Measurements from ENCODE around the gene PLEKHA3.

The PLEKHA3 gene

DNA sequence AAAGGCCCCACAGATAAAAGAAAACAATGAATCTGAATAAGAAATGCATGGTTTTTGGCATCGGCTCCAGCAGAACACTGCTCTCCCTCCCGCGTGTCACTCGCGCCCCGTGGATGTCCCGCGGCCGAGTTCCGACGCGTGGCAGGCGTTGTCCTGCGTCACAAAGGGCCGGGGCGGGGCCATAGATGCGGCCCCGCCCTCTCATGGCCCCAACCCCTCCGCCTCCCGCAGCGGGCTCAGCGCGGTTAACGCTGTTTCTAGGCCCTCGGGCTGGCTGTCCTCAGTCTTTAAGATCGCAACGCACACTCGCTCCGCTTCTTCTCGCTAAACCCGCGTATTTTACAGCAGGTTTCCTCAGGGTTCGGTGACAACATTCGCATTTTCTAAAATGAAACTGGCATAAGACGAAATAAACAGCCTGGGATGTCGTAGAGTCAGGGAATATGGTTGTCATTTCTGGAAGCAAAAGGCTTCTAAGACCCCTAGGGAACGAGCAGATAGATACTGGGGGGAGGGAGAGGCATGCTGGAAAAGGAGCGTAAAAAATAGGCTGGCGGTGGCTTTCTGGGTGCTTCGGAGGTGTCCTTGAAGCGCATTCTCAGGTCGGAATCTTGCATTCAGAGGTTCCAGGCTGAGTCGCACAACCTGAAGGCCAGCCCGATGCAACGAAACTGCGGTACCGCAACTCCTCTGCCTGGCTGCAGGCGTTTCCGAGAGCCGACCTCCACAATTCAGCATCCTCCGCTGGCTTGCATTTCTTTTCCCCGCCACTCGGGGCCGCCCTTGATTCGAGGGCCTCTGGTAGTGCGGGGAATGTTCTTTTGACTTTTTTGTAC, 1.6 kb upstream of the PLEKHA3 start, which contains the start of gene FKBP7:
Gene FKBP7 (minus strand): TSS at position 162 of the 836 bp plus-strand sequence. CDS start 101 bp downstream, at position 61.
- ATAC-seq: peak; percentile 71
- peak; percentile 84 for DNase-seq

DNA sequence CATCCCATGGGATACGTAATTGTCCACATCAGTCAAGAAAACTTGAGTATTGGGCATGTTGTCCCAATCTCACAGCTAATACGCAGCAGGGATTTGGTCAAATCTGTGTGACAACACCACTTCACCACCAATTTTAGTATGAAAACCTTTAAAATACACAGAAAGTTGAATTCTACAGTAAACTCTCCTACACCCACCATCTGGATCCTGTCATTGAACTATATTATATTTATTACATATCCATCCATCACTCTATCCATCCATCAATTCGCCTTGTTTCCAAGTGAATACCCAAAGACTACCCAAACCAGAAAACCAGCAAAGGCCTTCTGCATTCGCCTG, 1.0 kb upstream of the PLEKHA3 start:
- DNase-seq: no peak
- no peak for ATAC-seq

DNA sequence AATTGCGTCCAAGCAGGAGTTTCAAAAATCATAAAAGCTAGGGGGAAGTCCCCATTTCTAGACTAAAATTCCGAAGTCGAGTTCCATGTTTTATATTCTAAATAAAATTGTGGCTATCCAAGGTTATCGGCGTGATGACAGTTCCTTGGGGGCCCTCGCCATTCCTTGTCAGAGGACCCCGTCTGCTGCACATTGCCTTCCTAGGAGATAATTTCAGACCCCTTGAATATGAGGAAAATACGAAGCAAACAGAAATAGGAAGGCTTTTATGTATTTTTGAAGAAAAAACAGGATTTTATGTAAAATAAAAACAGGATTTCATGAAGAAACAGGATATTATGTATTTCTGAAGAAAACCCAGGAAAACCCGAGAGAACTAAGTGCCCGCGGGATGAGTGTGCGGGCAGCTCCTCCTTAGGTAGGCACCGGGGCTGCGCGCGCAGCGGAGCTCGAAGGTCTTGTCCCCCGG, 465 bp upstream of the PLEKHA3 start:
- ATAC-seq: no peak
- no peak for DNase-seq

DNA sequence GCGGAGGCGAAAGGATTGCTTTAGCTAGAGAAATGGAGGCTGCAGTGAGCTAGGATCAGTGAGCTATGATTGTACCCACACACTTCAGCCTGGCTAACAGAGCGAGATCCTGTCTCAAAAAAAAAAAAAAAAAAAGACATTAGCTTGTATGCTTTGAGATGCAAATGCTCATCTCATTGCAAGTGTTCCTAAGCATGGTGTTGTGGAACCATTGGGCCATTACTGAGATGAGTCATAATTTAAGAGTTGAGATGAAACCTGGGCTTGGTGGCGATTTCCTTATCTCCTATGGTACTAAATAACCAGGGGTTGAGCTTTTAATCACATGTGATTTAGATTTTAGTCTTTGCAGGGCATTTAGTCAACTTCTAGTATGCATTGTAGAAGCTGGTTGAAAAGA, 2.2 kb downstream of the PLEKHA3 start:
- DNase-seq: no peak
- ATAC-seq: no peak

DNA sequence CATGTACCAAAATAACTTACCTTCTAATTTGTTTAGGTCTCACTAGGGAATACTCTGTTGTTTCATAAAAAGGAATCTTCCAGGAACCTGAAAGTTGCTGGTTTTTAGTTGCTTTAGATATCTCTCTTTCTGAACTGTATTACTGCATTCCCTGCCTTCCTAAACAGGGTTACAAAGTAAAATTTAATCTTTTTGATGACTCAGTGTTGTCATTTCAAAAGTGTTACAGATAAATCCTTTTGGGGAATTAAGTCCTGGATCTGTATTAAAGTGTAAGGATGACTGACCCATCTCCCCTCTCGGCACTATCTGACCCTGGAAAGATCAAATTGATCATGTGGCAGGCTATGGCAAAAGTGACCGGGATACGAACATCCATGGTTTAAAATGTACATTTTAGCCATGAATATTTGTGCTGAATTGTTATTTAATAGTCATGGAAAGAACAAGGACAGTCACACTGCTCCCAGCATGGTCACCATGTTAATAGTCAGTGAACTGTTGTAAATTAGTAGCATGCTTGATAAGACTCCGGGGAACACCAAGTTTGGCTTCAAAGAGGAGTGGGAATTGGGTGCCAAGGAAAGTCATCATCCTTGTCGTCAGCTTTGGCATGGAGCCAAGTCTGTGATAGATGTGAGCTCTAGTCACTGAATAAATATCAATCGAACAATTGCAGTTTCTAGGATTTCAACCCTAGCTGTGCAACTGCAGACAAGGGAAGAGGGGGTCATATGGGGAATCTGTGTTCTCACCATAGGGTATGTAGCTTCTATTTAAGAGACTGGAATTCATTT, 4.2 kb downstream of the PLEKHA3 start:
- ATAC-seq: no peak

DNA sequence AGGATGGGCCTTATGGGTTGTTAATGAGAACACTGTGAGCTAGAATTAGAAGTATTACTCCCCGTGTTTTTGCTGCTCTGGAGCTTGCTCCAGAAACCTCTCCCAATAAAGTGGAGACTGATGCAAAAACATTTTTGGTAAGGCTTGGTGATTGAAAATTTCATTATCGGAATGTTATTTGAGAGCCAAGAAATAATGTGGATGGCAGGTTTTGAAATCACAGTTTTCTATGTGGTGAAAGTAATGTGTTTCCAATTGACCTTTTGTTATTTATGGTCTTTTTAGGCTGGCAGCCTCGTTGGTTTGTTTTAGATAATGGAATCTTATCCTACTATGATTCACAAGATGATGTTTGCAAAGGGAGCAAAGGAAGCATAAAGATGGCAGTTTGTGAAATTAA, 5.1 kb downstream of the PLEKHA3 start:
- ATAC-seq (no peak), DNase-seq (no peak)

More for the DNA sequence above, 4.2 kb downstream of the PLEKHA3 start:
- no peak for DNase-seq

DNA sequence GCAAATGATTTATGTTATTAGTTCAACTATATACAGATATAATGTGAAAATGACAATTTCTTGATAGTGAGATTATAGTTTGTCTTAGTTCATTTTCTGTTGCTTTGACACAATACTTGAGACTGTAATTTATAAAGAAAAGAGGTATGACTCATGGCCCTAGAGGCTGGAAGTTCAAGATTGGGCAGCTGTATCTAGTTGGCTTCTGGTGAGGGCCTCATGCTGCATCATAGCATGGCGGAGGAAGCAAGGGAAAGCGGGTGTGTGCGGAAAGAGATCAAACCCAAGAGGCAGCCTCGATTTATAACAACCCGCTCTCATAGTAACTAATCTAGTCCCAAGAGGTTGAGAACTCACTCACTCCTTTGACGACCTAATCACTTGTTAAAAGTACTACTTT, 11.4 kb downstream of the PLEKHA3 start:
- ATAC-seq (no peak), DNase-seq (no peak)

DNA sequence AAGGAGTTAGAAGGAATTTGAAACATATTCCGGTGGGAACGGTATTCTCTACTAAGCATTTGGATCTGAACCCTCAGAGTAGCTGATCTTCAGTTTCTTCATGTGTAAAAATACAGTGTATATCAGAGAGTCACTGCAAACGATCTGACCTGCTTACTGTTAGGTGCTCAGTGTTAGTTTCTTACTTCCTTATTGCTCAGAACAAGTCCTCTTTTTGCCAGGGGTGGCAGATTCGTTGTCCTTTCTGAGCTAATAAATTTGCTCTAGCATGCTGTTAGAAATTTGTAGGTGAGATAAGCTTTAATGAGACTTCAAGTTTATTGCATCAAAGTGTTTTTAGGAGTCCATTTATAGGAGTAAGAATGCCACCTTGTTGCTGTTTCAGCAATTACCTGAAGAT, 15.8 kb downstream of the PLEKHA3 start:
- ATAC-seq (no peak), DNase-seq (no peak)

DNA sequence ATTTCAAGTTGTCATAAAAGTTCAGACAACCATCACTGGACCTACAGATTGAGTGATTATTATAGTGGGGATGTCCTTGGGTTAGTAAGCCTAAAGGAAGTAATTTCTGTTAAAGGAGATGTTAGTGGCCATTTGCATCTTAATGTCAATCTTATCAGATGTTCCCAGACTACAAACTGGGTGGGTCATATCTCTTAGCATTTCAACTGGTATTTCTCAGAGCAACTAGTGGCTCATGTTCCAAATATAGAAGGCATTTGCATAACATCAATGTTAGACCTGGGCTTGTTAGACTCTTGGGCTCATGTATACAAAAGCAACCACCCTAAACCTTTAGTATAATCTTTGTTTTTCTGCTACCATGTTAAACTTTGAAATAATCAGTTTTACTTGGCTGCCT, 17.9 kb downstream of the PLEKHA3 start:
- DNase-seq (no peak), ATAC-seq (no peak)

DNA sequence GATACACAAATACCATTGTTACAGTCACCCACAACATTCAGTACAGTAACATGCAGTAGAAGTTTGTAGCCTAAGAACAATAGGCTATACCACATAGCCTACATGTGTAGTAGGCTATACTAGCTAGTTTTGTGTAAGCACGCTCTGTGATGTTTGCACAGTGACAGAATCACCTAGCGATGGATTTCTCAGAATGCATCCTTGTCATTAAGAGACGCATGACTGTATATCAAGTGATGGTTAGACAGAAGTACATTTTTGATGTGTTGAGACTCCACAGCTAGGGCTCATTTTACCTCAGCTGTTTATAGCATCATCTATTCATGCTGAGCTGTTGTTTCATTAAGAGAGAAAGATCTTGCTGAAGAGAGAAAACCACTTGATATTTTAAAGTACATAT, 19.4 kb downstream of the PLEKHA3 start:
- no peak for ATAC-seq

DNA sequence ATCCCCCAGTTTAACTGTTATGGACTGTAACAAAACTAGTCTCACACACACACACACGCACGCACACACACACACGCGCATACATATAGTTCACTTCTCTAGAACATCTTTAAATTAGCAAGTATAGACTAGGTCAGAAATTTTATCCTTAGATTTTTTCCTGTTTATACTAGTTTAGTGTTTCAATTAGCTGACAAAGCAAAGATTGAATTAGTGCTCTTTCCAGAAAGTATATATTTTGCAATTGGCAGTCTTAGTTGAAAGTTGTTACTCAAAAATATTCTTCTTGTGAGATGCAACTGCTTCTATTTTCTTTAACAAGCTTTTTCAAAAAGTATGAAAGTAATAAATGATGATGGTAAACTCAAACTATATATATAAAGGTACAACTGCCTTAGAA, 22.5 kb downstream of the PLEKHA3 start:
- ATAC-seq (no peak), DNase-seq (no peak)

More for the DNA sequence above, 19.4 kb downstream of the PLEKHA3 start:
- no peak for DNase-seq

DNA sequence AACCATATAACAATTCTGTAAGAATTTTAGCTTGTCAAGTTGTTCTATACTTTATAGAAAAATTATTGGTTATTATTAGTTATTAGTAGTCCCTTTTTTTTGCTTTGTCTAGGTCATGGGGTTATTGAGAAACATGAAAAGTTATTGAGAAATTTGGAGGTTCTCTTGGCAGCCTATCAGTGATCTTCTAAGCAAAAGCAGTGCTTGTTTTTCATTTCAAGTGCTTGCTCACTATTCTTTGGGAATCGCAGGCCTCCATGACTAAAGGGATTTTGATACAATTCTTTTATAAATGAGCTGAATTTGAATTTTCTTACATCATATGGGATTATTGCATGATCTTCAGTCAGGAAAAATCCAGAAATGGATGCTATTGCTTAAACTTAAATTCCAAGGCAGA, 25.8 kb downstream of the PLEKHA3 start:
- DNase-seq: no peak
- no peak for ATAC-seq

DNA sequence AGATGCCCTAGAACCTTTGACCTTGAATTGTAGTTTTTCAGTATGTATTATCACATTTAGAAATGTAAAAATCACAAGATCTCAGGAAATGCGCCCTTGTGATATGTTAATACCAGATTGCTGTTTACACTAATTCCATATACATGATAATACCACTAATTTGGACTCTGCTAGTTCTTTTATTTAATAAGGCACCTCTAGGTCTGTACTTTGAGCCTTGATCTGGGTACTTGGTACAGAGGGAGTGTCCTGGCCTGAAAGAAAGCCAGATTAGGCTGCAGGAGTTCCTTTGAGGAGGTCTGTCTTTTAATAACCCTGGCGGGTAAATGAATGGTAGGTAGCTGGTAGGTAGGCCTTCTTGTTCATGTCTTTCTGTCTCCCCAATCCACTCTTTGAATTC, 26.3 kb downstream of the PLEKHA3 start:
- no peak for DNase-seq
- ATAC-seq: no peak

DNA sequence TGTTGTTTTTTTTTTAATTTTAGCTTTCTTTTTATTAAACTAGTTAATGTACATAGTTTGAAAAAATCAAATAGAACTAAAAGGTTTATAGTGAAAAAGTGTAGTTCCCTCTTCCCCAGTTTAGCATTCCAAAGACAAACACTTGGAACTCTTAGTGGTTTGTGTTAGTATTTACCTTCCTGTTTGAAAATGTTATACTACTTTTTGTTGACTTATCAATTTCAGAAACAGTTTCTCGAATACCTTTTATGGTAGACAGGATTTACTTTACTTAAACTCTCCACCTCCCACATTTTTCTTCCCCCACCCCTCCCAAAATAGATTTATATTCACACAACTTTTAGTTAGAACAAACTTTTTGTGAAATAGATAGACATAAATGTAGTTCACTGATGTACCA, 26.7 kb downstream of the PLEKHA3 start:
- DNase-seq (no peak), ATAC-seq (no peak)

DNA sequence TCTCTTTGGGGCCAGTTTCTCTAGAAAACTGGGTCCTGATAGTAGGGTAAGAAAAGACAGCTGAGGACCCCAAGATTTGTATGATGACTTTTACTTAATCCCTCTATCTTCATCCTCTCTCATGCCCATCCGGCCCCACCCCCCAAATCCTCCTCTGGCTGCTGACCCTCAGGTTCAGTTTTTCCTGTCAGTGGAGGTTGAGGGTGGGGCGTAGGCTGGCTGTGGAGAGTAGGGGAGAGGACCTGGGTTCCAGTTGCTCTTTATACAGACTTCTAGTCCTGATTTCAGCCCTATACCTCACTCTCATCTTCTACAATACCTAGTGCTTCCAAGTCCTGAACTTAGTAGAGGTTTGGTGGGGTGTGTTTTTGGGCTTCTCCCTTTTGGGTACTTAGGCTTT, 28.4 kb downstream of the PLEKHA3 start:
- DNase-seq: no peak
- no peak for ATAC-seq

DNA sequence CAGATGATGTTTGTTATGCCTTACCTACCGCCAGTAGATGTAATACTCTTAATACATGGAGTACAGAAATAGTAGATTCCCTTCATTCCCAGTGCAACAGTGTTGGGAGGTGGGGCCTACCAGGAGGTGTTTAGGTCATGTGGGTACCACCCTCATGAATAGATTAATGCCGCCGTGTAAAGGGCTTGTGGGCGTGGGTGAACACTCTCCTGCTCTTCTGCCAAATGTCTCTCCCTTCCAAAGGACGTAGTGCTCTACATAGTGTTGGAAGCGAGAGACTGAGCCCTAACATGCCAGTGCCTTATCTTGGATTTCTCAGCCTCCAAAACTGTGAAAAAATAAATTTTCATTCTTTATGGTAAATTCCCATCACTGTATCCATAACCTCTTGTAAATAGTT, 30.1 kb downstream of the PLEKHA3 start:
- DNase-seq: no peak
- no peak for ATAC-seq

DNA sequence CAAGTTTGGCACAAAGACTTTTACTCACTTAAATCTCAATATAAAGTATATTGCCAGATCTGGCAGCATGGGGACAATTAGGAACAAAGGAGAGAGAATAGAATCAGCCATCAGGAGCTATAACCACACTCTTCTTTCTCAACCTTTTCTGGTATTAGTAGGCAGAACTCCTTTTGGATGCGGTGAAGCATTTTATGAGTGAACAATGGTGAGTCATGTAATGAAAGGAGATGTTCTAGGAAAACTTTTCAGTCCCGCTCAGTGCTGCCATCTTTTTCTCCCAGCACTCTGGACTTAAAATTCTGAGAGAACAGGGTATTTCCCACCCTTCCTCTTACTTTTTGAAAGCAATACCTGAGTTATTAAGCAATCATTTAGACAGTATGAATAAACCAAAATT, 32.2 kb downstream of the PLEKHA3 start:
- no peak for DNase-seq
- ATAC-seq: no peak

DNA sequence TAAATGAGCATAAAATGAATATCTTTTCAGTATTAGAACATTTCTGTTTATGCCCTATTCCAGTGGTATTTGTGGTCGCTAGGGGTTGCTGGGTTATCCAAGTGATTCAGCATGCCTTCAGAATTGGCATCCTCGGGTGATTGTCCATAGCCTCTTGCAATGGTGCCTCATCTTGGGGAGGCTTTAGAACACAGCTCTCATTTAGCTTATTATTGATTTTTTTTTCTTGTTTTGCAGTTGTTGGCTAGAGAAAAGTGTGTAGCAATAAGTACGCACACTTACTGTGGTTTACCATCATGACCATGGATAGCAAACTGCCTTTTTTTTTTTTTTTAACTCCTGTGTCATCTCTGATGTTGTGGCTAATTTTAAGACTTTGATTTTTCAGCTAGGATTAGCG, 33.6 kb downstream of the PLEKHA3 start:
- DNase-seq (no peak), ATAC-seq (no peak)

DNA sequence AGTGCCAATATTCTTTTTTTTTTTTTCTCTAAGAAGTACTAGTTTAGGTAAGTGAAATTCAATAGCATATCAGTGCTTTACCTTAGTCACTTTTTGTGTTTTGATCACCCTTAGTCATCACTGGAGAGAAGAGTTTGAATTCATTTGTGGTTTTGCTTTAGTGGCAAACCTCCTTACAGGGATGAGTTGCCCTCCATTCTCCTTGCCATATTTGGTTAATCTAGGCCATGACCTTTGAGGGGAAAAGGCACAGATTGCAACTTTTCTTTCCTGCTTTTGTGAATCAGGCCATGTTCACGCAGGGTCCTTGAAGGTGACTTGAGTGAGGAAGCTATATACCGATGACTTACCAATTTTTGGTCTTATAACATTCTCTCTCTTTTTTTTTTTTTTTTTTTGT, 34.4 kb downstream of the PLEKHA3 start:
- ATAC-seq: peak; percentile 94

DNA sequence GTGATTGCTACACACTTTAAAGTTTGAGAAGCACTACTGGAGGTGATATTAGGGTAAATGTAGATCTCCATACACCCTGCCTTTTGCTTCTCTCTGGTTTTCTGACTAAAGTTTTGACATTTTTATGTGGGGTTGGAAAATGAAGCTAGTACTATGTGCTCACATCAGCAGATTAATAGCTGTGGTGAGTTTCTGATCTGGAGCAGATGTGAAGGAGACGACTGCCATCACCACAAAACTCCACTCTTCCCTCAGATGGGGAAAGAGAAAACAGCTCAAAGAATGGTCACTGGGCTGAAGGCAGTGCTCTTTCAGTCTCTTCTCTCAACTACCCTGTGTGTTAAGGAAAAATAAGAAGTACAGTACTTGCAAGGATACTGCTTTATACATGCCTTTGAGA, 37.2 kb downstream of the PLEKHA3 start:
- no peak for ATAC-seq
- DNase-seq: no peak

More for the DNA sequence above, 34.4 kb downstream of the PLEKHA3 start:
- peak; percentile 23 for DNase-seq

DNA sequence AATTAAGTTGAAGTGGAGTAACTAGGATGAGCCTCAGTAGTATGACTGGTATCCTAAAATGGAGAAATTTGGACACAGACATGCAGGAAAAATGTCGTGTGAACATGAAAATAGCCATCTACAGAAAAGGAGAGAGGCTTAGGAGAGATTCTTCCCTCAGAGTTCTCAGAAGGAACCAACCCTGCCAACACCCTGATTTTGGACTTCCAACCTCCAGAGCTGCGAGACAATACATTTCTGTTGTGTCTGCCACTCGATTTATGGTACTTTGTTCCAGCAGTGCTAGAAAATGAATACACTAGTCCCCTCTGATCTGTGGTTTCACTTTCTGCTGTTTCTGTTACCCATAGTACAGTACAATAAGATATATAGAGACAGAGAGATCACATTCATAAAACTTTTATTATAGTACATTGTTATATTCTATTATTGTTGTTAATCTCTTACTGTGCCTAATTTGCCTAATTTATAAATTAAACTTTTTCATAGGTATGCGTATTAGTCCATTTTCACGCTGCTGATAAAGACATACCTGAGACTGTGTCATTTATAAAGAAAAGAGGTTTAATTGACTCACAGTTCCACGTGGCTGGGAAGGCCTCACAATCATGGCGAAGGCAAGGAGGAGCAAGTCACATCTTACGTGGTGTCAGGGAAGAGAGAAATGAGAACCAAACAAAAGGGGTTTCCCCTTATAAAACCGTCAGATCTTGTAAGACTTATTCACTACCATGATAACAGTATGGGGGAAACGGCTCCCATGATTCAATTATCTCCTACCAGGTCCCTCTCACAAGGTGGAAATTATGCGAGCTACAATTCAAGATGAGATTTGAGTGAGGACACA, 41.3 kb downstream of the PLEKHA3 start:
- DNase-seq: no peak

DNA sequence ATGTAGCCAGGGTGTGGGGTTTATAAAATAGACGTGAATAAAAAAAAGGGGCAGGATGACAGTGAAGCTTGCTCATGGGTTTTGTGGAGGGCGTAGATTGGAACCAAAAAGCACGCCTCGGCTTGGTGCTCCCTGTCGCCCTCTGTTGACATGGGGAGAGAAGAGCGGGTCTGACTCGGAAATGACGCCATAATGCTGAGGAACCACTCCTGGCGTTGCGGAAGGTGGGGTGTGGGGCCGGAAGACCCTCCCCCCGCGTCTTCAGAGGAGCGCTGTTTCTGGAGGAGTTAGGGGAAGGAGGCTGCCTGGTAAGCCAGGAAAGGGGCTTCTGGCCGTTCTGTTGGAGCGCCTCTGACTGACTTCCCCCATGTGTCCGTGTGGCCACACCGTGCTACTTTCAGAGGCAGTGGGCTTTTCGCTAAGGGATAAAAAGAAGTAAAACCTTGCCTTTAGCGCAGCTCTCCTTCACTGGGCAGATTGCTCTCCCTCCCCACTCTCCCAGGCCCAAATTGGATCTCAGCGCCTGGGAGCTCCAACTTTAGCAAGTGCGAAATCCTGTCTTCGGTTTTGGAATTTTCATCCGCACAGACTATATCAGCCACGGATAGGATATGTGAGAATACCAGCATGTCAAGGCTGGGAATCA, 42.8 kb downstream of the PLEKHA3 start:
- peak; percentile 83 for DNase-seq
- peak; percentile 87 for ATAC-seq

More for the DNA sequence above, 41.3 kb downstream of the PLEKHA3 start:
- ATAC-seq: peak; percentile 56

Data from stimulated activated naive CD8-positive, alpha-beta T cell treated with anti-CD3 and anti-CD28 coated beads, Interleukin-15, Interleukin-2, amounts not matched to agents 100 U/mL and 50 U/mL, for 24 hours (primary cell).